HG02852 (cell line): ENCODE data around the gene ZNHIT6.

Experiments used
- ATAC-seq: cut with Tn5 transposase; IDR thresholded peaks from one replicate; pipeline ENCODE4 v1.9.1; 2021; ENCODE audit warnings: mild to moderate bottlenecking, moderate library complexity; ENCODE audit not compliant: unreplicated experiment

Gene ZNHIT6

DNA sequence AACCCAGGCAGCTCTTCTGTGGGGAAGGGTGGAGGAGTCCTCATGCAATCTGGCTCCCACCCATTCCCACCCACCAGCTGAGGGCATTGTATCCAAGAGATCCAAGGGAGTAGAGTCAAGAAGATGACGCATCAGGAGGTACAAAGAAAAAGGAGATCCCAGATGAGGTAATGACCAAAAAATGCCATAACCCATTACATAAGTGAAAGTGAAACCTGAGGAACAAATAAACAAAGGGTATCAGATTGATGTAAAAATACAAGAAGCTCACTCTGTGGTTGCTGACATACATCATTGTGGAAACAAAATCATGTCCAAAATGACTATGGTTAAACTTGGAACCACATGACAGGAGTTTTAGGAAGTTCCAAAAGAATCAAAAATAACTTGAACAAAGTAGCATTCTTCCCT, 85.2 kb downstream of the ZNHIT6 start:
- ATAC-seq, result no peak

DNA sequence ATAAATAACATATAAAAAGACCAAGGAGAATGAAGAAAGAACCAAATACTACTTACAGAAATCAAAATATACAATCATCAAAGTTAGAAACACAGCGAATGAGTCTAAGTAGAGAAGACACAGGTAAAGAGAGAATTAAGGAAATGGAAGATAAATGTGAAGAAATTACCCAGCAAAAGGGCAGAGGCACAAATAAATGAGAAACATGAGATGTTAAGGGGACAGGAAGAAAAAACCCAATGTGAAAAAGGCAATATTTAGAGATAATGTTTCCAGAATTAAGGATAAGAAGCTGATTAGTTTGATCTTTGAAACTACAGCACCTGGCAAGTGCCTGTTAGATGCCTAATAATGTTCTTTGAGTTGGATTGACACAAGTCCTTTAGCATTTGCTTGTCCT, 86.8 kb downstream of the ZNHIT6 start:
- no peak for ATAC-seq

DNA sequence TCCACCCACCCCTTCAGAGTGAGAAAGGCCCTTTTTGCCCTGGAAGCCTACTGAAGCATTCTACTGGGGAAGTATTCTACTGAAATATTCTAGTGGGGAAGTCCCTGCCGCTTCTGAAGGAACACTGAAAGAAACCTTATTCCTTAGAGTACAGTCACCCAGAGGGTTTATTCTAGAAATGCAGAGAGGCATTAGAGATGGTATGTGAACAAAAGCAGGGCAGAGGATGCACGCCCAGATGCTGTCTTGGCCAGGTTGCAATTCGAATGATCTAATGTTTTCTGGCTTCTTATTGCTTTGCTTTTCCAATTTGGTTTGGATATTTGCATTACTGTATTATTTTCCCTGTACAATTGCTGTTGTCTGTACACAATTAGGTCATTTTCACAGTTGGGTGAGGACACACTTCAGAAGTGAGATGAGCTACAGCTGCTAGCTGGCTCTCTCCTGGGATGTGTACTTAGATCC, 90.6 kb downstream of the ZNHIT6 start:
- peak; percentile 75 for ATAC-seq

DNA sequence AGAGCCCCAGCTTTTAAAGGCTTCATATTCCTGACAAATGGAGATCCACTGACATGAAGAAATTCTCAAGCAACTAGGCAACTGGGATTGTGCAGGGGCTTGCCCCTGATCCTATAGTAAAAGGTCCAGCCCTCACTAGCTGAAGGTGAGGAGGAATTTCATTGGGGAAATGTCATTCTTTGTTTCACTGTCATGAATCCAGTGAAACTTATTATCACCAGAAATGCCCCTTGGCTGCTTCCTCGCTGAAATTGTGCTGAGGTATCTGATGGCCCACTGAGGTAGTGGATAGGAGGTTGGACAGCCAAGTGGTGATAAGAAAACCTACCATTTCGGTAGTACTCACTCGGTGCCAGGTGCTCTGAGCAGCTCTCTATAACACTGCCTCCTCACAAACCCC, 91.5 kb downstream of the ZNHIT6 start:
- no peak for ATAC-seq

DNA sequence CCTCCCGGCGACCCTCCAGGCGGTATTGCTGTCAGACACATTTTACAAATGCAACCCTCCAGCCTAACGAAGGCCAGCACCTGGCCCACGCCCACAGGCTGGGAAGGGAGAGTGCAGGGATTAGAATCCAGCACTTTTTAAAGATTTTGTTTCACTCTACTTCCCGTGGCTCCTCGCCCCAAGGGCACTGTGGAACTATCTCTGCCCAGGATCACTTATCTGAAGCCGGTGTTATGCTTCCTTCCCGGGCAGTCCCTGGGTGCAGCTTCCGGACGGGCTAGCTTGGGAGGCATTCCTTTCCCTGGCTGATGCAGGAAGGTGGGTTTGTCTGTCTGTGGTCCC, 91.9 kb downstream of the ZNHIT6 start:
- no peak for ATAC-seq

DNA sequence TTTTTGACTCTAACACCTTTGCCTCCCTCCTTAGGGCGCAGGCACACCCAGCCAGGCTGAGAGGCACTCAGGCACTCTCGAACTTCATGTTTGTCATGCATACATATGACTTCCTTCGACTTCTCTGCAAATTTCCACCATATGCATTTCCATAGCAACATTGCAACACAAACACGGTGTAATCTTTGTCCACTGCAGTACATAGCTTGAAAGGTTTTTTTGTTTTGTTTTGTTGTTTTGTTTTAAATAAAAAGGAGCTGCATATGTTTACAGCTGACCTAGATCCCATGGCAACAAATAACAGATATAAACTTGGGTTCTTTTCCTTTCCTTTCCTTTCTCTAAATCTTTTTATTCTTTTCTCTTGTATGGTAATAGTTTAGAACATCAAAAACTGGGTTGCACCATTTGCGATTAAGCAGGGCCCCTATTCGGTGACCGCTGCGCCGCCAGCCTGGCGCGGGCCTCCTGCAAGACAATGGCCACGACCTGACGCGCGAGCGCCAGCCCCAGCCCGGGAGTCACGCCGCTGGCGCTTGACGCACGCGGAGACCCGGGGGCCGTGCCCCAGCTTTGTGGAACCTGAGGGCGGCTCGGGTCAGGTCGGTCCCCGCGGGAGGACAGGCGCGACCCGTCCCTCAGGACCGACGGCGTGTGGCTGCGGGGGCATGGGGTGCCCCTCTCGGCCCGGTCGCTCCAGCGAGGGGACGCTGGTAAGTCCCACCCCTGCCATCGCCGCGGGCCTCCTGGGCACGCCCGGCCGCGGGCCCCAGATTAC, 92.5 kb downstream of the ZNHIT6 start:
- ATAC-seq, result no peak

DNA sequence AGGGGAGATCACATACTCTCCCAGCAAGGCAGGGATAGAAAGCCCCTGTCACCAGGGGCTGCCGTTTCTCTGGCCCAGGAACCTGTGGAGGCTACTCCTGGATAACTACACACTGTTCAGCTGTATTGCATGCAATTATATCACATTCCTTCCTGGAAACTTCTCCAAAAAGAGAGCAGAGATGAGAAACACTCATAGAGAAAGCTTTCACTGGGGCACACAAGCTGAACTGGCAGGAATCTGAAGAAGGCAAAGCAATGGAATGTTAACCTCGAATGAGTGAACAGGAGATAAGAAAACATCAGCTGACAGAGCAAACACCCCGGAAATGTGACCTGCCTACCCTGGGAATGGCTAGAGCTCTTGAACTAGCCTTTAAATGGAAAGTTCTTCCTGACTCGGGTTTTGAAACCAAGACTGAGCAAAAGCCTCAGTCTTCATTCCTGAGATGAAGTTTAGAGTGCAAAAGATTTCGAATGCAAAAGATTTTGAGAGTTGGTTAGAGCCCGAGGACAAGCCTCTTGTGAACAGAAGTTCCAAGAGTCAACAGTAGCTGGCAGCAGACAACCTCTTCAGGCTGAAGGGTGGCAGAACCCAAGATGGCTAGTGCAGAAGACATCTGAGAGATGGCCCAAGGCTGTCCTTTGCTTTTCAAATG, 95.4 kb downstream of the ZNHIT6 start:
- ATAC-seq, result no peak

DNA sequence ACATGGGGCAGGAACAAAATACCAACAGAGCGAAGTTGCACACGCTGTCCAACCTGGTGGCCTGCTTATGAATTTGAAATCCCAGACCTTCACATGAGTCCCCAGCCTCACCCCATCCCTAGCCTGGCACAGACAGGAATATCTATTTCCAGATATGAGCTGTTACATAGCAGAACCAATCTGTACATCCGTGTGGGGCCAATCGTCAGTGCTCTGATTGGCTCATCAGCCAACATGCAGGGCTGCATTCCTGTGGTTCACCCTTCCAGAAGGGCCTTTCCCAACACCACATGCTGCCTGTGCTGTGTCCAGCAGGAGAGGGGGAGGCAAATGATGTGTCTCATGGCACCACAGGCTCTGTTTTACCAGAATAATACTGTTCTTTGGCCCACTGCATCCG, 96.4 kb downstream of the ZNHIT6 start:
- no peak for ATAC-seq

DNA sequence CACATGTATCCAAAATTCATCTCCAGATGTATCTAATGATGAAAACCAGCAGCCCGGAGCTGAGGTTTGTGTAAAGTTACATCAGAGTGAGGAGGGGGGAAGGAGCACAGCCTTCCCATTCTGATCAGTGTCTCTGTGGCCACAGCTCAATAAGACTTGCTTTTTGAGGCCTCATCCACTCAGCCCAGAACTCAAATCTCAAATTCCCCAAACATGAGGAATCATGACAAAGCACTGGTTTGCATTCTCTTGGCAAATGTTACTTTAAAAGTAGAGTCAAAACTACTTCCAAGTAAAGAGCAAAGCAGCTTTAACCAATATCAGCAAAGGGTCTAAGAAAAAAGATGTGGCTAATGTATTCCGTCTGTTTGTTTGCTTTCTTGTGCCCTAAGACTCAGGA, 96.8 kb downstream of the ZNHIT6 start:
- no peak for ATAC-seq

DNA sequence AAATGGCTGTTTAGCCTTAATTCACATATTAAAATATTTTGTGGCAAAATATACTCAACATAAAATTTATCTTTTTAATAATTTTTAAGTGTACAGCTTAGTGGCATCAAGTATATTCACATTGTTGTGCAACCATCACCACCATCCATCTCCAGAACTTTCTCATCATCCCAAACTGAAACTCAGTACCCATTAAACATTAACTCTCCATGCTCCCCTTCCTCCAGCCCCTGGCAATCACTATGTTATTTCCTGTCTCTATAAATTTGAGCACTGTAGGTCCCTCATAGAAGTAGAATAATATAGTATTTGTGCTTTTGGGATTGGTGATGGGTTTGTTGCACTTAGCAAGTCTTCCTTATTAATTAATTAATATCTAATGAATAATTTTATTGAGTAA, 98.3 kb downstream of the ZNHIT6 start:
- ATAC-seq, result no peak

DNA sequence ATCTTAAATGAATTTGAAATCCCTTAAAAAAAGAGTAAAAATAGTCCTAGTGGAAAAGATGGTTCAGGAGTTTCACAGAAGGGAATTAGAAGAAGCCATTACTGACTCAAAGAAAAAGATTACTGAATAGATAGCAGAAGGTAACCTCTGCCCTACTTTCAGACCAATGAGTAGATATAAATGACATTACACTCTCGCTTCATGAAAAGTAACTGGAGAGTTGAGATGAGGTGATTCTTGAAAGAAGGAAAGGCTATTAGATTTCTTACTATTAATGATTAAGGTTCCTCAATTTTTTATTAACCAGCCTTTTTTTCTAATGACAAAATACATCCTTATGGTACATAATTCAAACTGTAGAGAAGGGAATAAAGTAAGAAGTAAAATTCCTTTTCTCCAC, 99.4 kb downstream of the ZNHIT6 start:
- ATAC-seq, result no peak

DNA sequence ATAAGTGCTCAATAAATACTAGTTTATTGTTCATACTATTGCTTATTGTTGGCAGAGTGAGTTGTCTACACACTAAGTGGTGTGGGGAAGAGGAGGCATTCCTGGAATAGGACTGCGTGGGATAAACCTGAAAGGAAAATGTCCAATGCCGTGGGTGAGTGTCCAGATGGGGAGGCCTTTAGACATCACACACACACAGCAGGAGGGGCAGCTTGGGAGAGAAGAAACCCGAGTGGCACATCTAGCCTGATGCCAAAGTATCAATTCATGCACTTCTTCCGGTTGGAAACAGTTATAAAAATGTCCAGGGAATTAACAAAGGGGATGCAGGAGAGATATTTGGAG, 100.3 kb downstream of the ZNHIT6 start:
- no peak for ATAC-seq

DNA sequence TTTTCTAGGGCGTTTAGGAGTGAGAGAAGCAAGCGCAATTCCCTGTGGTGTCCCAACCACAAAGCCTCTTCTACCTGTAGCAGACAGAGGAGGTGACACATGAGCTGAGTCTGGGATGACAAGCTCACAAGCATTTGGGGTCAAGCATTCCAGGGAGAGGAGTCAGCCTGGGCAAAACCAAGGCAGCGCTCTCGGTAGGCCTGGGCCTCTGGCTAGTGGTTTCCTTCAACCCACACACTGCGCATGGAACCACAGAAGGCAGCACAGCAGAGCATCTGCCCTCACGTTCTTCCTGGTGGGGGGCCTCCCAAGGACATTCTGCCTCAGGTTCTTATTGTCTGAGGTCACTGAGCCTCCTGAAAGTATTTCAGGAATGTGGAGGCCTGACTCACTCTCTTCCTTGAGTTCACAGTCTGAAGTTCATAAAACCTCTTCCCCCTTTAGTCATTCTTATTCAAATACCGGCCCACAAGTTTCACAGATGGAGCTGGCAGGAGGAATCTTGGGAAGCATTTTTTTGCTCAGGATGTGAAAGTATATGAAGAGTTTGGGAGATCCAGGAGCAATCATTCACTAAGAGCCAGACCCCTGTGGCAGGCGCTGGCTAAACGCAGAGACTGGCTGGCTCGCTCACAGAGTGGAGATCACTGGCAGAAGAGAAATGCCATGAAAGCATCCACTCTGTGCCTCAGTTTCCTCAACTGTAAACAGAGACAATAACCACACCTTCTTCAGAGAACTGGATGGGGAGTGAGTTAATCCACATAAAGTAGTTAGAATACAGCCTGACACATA, 100.9 kb downstream of the ZNHIT6 start:
- ATAC-seq, result no peak

DNA sequence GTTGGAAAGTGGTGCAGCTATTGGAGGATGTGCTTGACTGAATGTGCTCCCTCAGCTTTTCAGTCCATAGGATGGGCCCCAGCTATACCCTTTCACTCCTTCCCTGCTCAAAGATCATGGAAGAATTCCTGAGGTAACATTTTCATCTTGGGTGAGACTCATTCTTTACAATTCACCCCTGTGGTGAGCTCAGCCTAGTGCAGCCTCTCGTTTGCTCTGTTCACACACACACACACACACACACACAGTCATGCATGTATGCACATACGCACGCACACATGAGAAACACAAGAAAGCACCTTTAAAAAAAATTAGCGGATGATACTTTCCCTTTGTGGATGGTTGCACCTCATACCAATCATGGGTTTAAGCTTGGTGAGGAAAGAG, 101.8 kb downstream of the ZNHIT6 start:
- ATAC-seq, result no peak

DNA sequence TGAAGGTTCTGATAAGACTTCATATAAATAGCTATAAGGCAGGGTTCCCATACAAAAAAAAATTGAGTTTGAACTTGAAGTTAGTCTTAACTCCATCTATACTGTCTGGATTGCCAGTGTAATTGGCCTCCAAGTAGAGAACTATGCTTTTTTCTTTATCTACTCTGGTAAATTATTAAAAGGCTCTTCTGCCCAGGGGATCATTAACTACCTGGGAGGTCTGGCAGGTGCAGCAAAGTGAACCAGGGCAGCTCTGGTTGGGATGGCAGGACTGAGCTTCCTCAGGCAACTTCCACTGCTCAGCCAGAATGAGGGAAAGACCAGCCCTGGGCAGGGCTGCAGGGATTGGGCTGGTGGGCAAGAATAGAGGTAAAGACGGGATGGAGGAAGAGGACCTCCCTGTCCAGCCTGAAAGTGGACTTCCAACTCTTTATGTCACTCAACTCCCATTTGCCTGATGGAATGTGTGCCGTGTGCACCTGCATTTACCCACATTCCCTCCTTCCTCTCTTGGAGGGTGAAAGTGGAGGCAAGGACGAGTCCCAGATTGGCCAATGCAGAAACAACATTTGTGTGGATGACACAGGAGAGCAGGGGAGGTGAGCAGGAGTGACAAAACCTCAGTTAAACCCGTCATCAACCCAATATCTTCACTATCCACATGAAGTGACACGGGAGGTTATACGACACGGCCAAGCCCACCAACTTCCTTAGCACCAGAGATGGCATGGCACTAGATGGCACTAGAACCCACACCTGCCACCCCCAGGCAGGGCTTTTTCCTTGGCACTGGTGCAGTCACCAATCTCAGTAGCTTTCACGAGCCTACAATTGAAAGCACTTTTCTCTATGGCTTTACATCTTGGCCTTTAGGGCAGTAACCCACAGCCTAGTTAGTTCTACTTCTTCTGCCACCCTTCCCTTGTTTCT, 102.5 kb downstream of the ZNHIT6 start:
- no peak for ATAC-seq

DNA sequence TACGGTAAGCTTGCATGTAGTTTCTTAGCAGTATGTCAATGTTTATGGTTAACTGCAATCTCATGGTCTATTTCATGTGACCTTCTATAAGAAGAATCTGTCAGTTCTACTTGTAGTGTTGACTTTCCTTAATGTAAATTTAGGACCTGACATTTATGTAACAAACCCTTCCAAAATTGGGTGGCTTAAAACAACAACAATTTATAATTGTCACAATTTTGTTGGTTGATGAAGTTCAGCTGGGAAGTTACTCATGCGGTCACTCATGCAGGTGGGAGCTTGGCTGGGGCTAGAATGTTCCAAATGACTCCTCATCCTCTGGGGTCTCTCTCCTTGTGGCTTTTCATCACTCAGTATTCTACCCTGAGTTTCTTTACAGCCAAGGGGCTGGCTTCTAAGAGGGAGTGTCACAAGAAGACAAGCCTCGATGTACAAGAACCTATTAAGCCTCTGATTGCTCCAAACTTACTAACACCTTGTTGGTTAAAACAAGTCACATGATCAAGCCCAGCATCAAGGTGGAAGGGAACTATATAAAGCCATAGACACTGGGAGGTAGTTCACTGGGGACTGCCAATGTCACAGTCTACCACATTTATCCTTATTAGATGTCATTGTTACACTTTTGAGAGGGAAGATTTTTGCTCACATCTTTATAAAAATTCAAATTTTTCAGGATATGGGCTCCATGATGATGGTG, 103.8 kb downstream of the ZNHIT6 start:
- ATAC-seq, result no peak

DNA sequence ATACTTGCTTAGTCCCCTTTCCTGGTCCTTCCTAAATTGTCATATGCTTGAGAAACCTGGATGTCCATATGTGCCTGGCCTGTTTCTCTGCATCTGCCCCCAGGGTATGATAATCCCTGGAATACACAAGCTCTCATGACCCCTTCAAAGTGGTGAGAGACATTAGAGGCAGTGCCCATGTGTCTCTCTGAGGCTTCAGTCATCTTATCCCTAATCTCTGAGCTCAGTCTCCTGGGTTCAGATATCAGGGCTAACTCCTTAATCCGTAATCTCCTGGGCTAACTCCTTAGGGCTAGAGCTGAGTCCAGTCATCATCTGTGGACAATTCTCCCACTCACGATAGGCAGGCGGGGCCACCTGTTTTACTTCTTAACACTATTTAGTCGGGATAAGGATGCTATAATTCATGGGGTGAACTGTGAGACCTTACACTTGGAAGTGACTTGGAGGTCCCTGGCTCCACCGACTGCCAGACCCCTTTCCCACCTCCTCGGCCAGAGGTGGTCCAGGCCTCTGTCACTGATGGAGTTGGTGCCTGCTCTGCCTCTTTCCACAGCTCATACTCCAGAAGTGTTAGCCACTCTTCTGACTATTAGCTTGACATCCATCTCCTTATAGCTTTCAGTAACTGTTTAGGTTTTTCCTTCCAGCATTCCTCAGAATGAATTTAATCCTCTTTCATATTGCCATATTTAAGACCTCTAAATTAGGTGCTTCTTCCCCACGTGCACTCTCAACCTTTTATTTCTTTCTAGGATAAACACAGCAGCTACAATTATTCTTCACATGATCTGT, 105.0 kb downstream of the ZNHIT6 start:
- ATAC-seq, result no peak

DNA sequence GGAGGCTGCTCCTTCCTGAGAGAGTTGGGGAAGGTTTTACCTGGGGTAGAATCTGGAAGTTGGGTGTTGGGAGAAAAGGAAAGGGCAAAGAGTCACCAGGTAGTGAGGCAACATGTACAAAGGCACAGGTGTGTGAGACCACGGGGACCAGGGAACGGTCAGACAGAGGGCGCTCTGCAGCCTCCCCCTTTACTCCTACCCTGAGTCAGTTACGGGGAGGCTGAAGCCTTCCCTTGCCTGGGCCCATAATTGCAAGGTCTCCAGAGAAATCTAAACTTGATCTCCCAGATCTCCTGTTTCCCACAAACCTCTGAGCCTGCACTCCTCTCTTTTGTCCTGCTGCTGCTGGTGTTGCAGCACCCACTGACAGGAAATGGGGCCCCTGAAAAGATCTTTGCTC, 105.7 kb downstream of the ZNHIT6 start:
- no peak for ATAC-seq

DNA sequence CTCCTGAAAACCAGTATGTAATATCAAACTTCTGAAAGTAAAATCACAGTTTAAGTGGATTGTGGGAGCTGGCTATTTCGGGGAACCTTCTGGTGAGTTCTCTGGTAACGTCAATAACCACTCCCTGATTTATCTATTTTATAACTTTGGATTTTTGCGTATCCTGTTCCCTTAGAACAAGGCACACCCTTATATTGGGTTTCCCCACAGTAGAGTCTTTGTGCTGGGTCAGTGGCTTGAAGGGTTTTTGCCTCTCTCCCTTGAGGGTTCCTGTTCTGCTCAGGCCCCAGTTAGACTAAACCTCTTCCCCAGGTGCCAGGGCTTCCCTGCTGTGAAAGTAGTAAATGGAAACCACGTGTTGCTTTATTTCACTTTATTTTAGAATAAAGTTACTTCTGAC, 106.3 kb downstream of the ZNHIT6 start:
- ATAC-seq, result no peak

DNA sequence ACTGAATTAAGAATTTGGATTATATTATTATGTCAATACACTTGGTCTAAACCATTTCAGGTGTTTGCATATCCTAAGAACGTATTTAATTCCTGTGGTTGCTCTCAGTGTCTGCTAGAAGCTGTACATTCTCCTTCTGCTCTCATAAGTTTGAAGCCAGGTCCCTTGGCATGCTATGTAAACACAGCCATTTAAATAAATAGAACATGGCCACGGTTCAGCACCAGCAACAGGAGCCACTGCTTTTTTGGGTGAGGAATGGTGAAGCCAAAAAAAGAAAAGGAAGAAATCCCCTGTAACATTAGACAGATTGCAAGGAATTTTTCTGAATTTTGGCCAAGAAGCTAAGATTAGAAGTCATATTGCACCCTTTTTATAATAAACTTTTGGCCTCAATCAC, 108.6 kb downstream of the ZNHIT6 start:
- ATAC-seq, result no peak
